ENCODE results near the gene AEN. TPM values are rescaled to one million over a fixed set of nuclear protein-coding genes. Genes with fewer than 3 reads are reported as not detected.
A peak's percentile ranks its signal among the peaks of the same experiment; 100 is the strongest.

Gene AEN
- total RNA-seq, 1 donor from 2014 or later: 90.6 TPM

GRCh38 chr15:88624971-88625490 lies 3.9 kb downstream of the AEN start:
- H3K36me3 ChIP-seq (ENCODE audit: insufficient read depth, low read length): peaks cover 44% of the 10 kb centered on the region
- no peaks in the 10 kb centered on the region for H3K27me3 ChIP-seq (ENCODE audit: insufficient read depth, low read length)
- H3K79me2 ChIP-seq (ENCODE audit: insufficient read depth, low read length): peaks cover 93% of the 10 kb centered on the region
- H3K27ac Mint-ChIP-seq (ENCODE audit: unreplicated experiment): no peak overlapping the region
- no peaks in the 10 kb centered on the region for H3K9me3 ChIP-seq (ENCODE audit: insufficient read depth, low read depth, low read length)
- H3K9me3 Mint-ChIP-seq (ENCODE audit: unreplicated experiment): no peaks in the 10 kb centered on the region
- no peak overlapping the region for H3K4me3 ChIP-seq (ENCODE audit: insufficient read depth, low read depth, low read length)
- H3K27ac ChIP-seq (ENCODE audit: low read depth, low read length): no peak overlapping the region
- no peak overlapping the region for H2AFZ ChIP-seq (ENCODE audit: low read depth, low read length)
- TF ChIP-seq EZH2 (IDR thresholded peaks at IDR 0.05; ENCODE audit: insufficient read depth, low read length) (no peak), CTCF (IDR thresholded peaks at IDR 0.05; ENCODE audit: insufficient read depth, low read depth, low read length) (no peak)
- no peak for FAIRE-seq
- peak overlapping the region; percentile 88 for H3K4me2 ChIP-seq (ENCODE audit: low read length)
- peaks cover 24% of the 10 kb centered on the region for H3K36me3 Mint-ChIP-seq (ENCODE audit: low read depth, unreplicated experiment)
- peaks cover 31% of the 10 kb centered on the region for H3K4me1 Mint-ChIP-seq (ENCODE audit: low read depth, unreplicated experiment)
- H3K4me3 Mint-ChIP-seq (ENCODE audit: unreplicated experiment): peak overlapping the region; percentile 27
- peak overlapping the region; percentile 98 for H3K9ac ChIP-seq (ENCODE audit: low read length)
- peaks cover 43% of the 10 kb centered on the region for H3K4me1 ChIP-seq (ENCODE audit: insufficient read depth, low read length)
- no peak for DNase-seq (ENCODE audit: low read depth)
- no peaks in the 10 kb centered on the region for H3K27me3 Mint-ChIP-seq (ENCODE audit: low read depth, unreplicated experiment)
- H4K20me1 ChIP-seq (ENCODE audit: insufficient read depth, low read length): peaks cover 83% of the 10 kb centered on the region

- no peaks in the 10 kb centered on the region for H3K9me3 ChIP-seq (ENCODE audit: insufficient read depth, low read depth, low read length)
- no peak overlapping the region for H3K9ac ChIP-seq (ENCODE audit: low read length)
- H3K79me2 ChIP-seq (ENCODE audit: insufficient read depth, low read length): peaks cover 100% of the 10 kb centered on the region
- peaks cover 94% of the 10 kb centered on the region for H4K20me1 ChIP-seq (ENCODE audit: insufficient read depth, low read length)
- FAIRE-seq: no peak
- Mint-ChIP-seq H3K4me1 (ENCODE audit: low read depth, unreplicated experiment) (peaks cover 39% of the 10 kb centered on the region), H3K27me3 (ENCODE audit: low read depth, unreplicated experiment) (no peaks in the 10 kb centered on the region), H3K27ac (ENCODE audit: unreplicated experiment) (no peak overlapping the region), H3K4me3 (ENCODE audit: unreplicated experiment) (no peak overlapping the region), H3K36me3 (ENCODE audit: low read depth, unreplicated experiment) (peaks cover 29% of the 10 kb centered on the region), H3K9me3 (ENCODE audit: unreplicated experiment) (no peaks in the 10 kb centered on the region)
- TF ChIP-seq EZH2 (IDR thresholded peaks at IDR 0.05; ENCODE audit: insufficient read depth, low read length) (no peak), CTCF (IDR thresholded peaks at IDR 0.05; ENCODE audit: insufficient read depth, low read depth, low read length) (no peak)
- no peak overlapping the region for H3K4me3 ChIP-seq (ENCODE audit: insufficient read depth, low read depth, low read length)
- no peak overlapping the region for H3K4me2 ChIP-seq (ENCODE audit: low read length)
- H3K27ac ChIP-seq (ENCODE audit: low read depth, low read length): no peak overlapping the region
- no peaks in the 10 kb centered on the region for H3K27me3 ChIP-seq (ENCODE audit: insufficient read depth, low read length)
- H2AFZ ChIP-seq (ENCODE audit: low read depth, low read length): no peak overlapping the region
- H3K36me3 ChIP-seq (ENCODE audit: insufficient read depth, low read length): peaks cover 52% of the 10 kb centered on the region
- no peak for DNase-seq (ENCODE audit: low read depth)
- H3K4me1 ChIP-seq (ENCODE audit: insufficient read depth, low read length): peaks cover 46% of the 10 kb centered on the region
Measured at GRCh38 chr15:88625943-88626741, 5.0 kb downstream of the AEN start.

GRCh38 chr15:88627463-88627862 lies 6.3 kb downstream of the AEN start:
- Histone ChIP-seq H3K36me3 (ENCODE audit: insufficient read depth, low read length) (peaks cover 62% of the 10 kb centered on the region), H3K4me2 (ENCODE audit: low read length) (peak overlapping the region; percentile 13), H3K9me3 (ENCODE audit: insufficient read depth, low read depth, low read length) (no peaks in the 10 kb centered on the region), H3K4me3 (ENCODE audit: insufficient read depth, low read depth, low read length) (no peak overlapping the region), H3K27ac (ENCODE audit: low read depth, low read length) (no peak overlapping the region), H3K79me2 (ENCODE audit: insufficient read depth, low read length) (peaks cover 100% of the 10 kb centered on the region), H2AFZ (ENCODE audit: low read depth, low read length) (no peak overlapping the region), H3K27me3 (ENCODE audit: insufficient read depth, low read length) (no peaks in the 10 kb centered on the region), H3K4me1 (ENCODE audit: insufficient read depth, low read length) (peaks cover 46% of the 10 kb centered on the region), H4K20me1 (ENCODE audit: insufficient read depth, low read length) (peaks cover 99% of the 10 kb centered on the region), H3K9ac (ENCODE audit: low read length) (no peak overlapping the region)
- peaks cover 39% of the 10 kb centered on the region for H3K4me1 Mint-ChIP-seq (ENCODE audit: low read depth, unreplicated experiment)
- H3K4me3 Mint-ChIP-seq (ENCODE audit: unreplicated experiment): peak overlapping the region; percentile 16
- FAIRE-seq (no peak), DNase-seq (ENCODE audit: low read depth) (no peak)
- H3K36me3 Mint-ChIP-seq (ENCODE audit: low read depth, unreplicated experiment): peaks cover 32% of the 10 kb centered on the region
- peak overlapping the region; percentile 50 for H3K27ac Mint-ChIP-seq (ENCODE audit: unreplicated experiment)
- H3K27me3 Mint-ChIP-seq (ENCODE audit: low read depth, unreplicated experiment): no peaks in the 10 kb centered on the region
- no peaks in the 10 kb centered on the region for H3K9me3 Mint-ChIP-seq (ENCODE audit: unreplicated experiment)
- TF ChIP-seq CTCF (IDR thresholded peaks at IDR 0.05; ENCODE audit: insufficient read depth, low read depth, low read length): no peak
- TF ChIP-seq EZH2 (IDR thresholded peaks at IDR 0.05; ENCODE audit: insufficient read depth, low read length): no peak

All from astrocyte (in vitro differentiated cells and primary cell).